HepG2 (cell line): ENCODE results near the gene NBEA. TPM values are rescaled to one million over a fixed set of nuclear protein-coding genes. Genes with fewer than 3 reads are reported as not detected.

Experiments used
- ATAC-seq: fragments of 200-7000 bp; cut with Tn5 transposase; 3 replicates; pipeline ENCODE4 v1.9.1; 2020; ENCODE audit warnings: mild to moderate bottlenecking, moderate library complexity
- BruUV-seq: library from RNA; stranded (reverse); fragments of 400-500 nt; replicated peaks from 2 replicates; lab custom pipeline; 2021; lab: Mats Ljungman, UMichigan
- CTCF ChIA-PET: fragments of 300-600 bp; formaldehyde crosslinking; extraction: SDS; loops from one replicate; lab custom pipeline; 2021; ENCODE audit warnings: low total read pairs, inconsistent platforms, low intra/inter-chr PET ratio; lab: Yijun Ruan, JAX
- POLR2A ChIA-PET: fragments of 350-600 bp; sonication (Branson Sonifier 250); formaldehyde crosslinking; loops from one replicate; lab custom pipeline; 2020; ENCODE audit warnings: antibody characterized with exemption, inconsistent platforms; lab: Yijun Ruan, JAX
- DNase-seq: peaks from one replicate; pipeline ENCODE4 v3.0.0-alpha.2; 2015; ENCODE audit warnings: low spot score
- FAIRE-seq: peaks from 3 replicates; lab custom pipeline; 2011; peaks lifted over from hg19 to GRCh38; lab: Jason Lieb, UNC
- H2AFZ ChIP-seq: one replicate; pipeline ENCODE4 v1.6.1; 2011; ENCODE audit warnings: low read length, inconsistent platforms
- H3K27ac ChIP-seq: fragments of 300-600 bp; 3 replicates; pipeline ENCODE4 v1.8.0; 2011; ENCODE audit warnings: mixed run types, mild to moderate bottlenecking, mixed read lengths, low read length, inconsistent platforms; ENCODE audit not compliant: insufficient read depth; ENCODE audit errors: extremely low read length
- H3K27me3 ChIP-seq, 2 experiments: fragments of 200-600 bp in 1 of 2; 2 replicates in 1 of 2; 3 replicates in 1 of 2; pipeline versions ENCODE4 v1.6.0 to v1.8.0; 2011; ENCODE audit warnings: low read length in 2 of 2, mild to moderate bottlenecking in 2 of 2, moderate library complexity in 2 of 2, inconsistent platforms in 1 of 2; ENCODE audit not compliant: insufficient read depth in 2 of 2, control insufficient read depth in 1 of 2
- H3K36me3 ChIP-seq, 2 experiments: fragments of 200-600 bp in 1 of 2; replicated peaks in 1 of 2; 2 replicates in 1 of 2; 3 replicates in 1 of 2; pipeline versions ENCODE4 v1.5.1 to v1.8.0; 2011; ENCODE audit warnings: low read length in 2 of 2, inconsistent platforms in 1 of 2; ENCODE audit not compliant: insufficient read depth in 2 of 2, control insufficient read depth in 1 of 2
- H3K4me1 ChIP-seq: 2 replicates; pipeline ENCODE4 v1.5.1; 2012; ENCODE audit warnings: low read length, inconsistent platforms; ENCODE audit not compliant: insufficient read depth
- H3K4me2 ChIP-seq: 2 replicates; pipeline ENCODE4 v1.6.0; 2011; ENCODE audit warnings: low read depth, low read length, inconsistent platforms
- H3K4me3 ChIP-seq, 3 experiments: fragments of 200-600 bp in 1 of 3; sonication (generic), shearing (Covaris generic) in 1 of 3; replicated peaks in 1 of 3; 2 replicates each; pipeline ENCODE4 v1.5.1; 2011 to 2016; ENCODE audit warnings: low read length in 3 of 3, inconsistent platforms in 2 of 3, low read depth in 2 of 3, mild to moderate bottlenecking in 2 of 3, control low read depth in 1 of 3, mixed read lengths in 1 of 3; ENCODE audit not compliant: insufficient read depth in 1 of 3
- H3K79me2 ChIP-seq: one replicate; pipeline ENCODE4 v1.6.1; 2011; ENCODE audit warnings: low read length, inconsistent platforms; ENCODE audit not compliant: insufficient read depth
- H3K9ac ChIP-seq: 2 replicates; pipeline ENCODE4 v1.6.0; 2011; ENCODE audit warnings: mild to moderate bottlenecking, low read depth, low read length, inconsistent platforms; ENCODE audit not compliant: insufficient read depth
- H3K9me3 ChIP-seq: 2 replicates; pipeline ENCODE4 v1.5.1; 2012; ENCODE audit warnings: mild to moderate bottlenecking, low read length
- H4K20me1 ChIP-seq: 2 replicates; pipeline ENCODE4 v1.6.0; 2011; ENCODE audit warnings: inconsistent platforms, mild to moderate bottlenecking, low read length, moderate library complexity; ENCODE audit not compliant: insufficient read depth
- ATRX ChIP-seq: sonication (generic); formaldehyde crosslinking; IDR thresholded peaks from 2 replicates; pipeline ENCODE4 v1.4.0; 2020; ENCODE audit warnings: missing genetic modification reagents, borderline replicate concordance
- BRCA1 ChIP-seq: sonication (generic); formaldehyde crosslinking; IDR thresholded peaks from 2 replicates; pipeline ENCODE4 v1.4.0; 2020; ENCODE audit warnings: missing genetic modification reagents
- LBX2 ChIP-seq: sonication (generic); formaldehyde crosslinking; IDR thresholded peaks from 2 replicates; pipeline ENCODE4 v1.5.0; 2020; ENCODE audit warnings: missing genetic modification reagents, mild to moderate bottlenecking, borderline replicate concordance
- ONECUT2 ChIP-seq: sonication (generic); formaldehyde crosslinking; IDR thresholded peaks from 2 replicates; pipeline ENCODE4 v1.4.0; 2020; ENCODE audit warnings: missing genetic modification reagents
- RFX1 ChIP-seq: fragments of 450-650 bp; IDR thresholded peaks from 2 replicates; pipeline ENCODE4 v1.6.1; 2017
- RNF2 ChIP-seq: fragments of 450-650 bp; conservative IDR thresholded peaks from 2 replicates; pipeline ENCODE4 v1.6.1; 2016; ENCODE audit warnings: low read depth
- ZBTB34 ChIP-seq: sonication (generic); formaldehyde crosslinking; IDR thresholded peaks from 2 replicates; pipeline ENCODE4 v1.8.0; 2022; ENCODE audit warnings: mild to moderate bottlenecking, missing genetic modification reagents
- ZNF124 ChIP-seq: sonication (generic); formaldehyde crosslinking; IDR thresholded peaks from 2 replicates; pipeline ENCODE4 v1.4.0; 2020; ENCODE audit warnings: missing genetic modification reagents
- ZNF329 ChIP-seq: sonication (generic); formaldehyde crosslinking; IDR thresholded peaks from 2 replicates; pipeline ENCODE4 v1.9.0; 2021; ENCODE audit warnings: low read depth, mild to moderate bottlenecking, missing genetic modification reagents
- WGBS: methylation state at CpG from one replicate; pipeline ENCODE4 v1.1.6; 2017; ENCODE audit warnings: low lambda C conversion rate; 5-methylcytosine and 5-hydroxymethylcytosine counted together
- in situ Hi-C: cut with HindIII; loops from 2 replicates; pipeline ENCODE4 v1.10.0; 2017; ENCODE audit warnings: low pct_unique_long_range_greater_than_20kb; ENCODE audit not compliant: extremely low pct_ligation_motif_present
- intact Hi-C: fragments of 100-400 bp; cut with micrococcal nuclease; formaldehyde crosslinking; loops from one replicate; pipeline ENCODE4 v1.10.0; 2022; ENCODE audit not compliant: unreplicated experiment
- polyA plus RNA-seq, 8 experiments: library from polyadenylated mRNA; depleted of rRNA in 3 of 8; stranded (reverse) in 7 of 8; unstranded in 1 of 8; fragments of >200 nt; fragmentation: Illumina TruSeq in 4 of 8; extraction: Trizol in 4 of 8; gene quantifications; 2 replicates each; pipeline versions ENCODE4 v1.2.1 to v1.2.3, GENCODE V29; 2011 to 2016; ENCODE audit warnings: low read depth in 4 of 8, missing spikeins in 1 of 8, mixed read lengths in 1 of 8; ENCODE audit not compliant: insufficient read depth in 1 of 8
- total RNA-seq, 5 experiments: library from RNA; depleted of rRNA; stranded (reverse); fragments of >200 nt; fragmentation: Illumina TruSeq; extraction: Trizol; gene quantifications; 2 replicates each; pipeline ENCODE4 v1.2.3, GENCODE V29; 2016; ENCODE audit warnings: low read depth in 1 of 5

NBEA gene
- total and polyA plus RNA-seq, 2 of the 13 experiments (the other 11 are each of a cell fraction or from before 2014, with no cell fraction given) = 2.7 to 2.8 TPM

- no TSS peak for BruUV-seq
- no peak for FAIRE-seq
- H3K4me2 ChIP-seq = no peak overlapping the region
- no peak overlapping the region for H3K9ac ChIP-seq
- in situ Hi-C loops = no loop called here
- WGBS = 24% methylated on average over 5 of the region's 5 CpGs
- ATAC-seq = no peak
- H3K4me1 ChIP-seq = no peaks in the 10 kb centered on the region
- H3K27ac ChIP-seq = no peak overlapping the region
- H3K27me3 ChIP-seq = peaks cover 0 to 2% of the 10 kb centered on the region in 2 experiments; a peak in 1 of 5 replicates
- H3K79me2 ChIP-seq = no peaks in the 10 kb centered on the region
- no peak overlapping the region for H2AFZ ChIP-seq
- CTCF ChIA-PET = no interaction called here
- H4K20me1 ChIP-seq = no peaks in the 10 kb centered on the region
- POLR2A ChIA-PET = no interaction called here
- H3K36me3 ChIP-seq = no peaks in the 10 kb centered on the region
- H3K9me3 ChIP-seq = no peaks in the 10 kb centered on the region
- intact Hi-C loops = no loop called here
- TF ChIP-seq RFX1 (no peak), ZNF124 (CRISPR knock-in tag) (no peak), ZNF329 (no peak), ZBTB34 (CRISPR knock-in tag) (no peak), ATRX (CRISPR knock-in tag) (no peak), ONECUT2 (CRISPR knock-in tag) (no peak), BRCA1 (CRISPR knock-in tag) (no peak), LBX2 (CRISPR knock-in tag) (no peak), RNF2 (no peak)
- H3K4me3 ChIP-seq = no peak overlapping the region
- DNase-seq = no peak
These were observed 6.2 kb upstream of the NBEA start for GRCh38 chr13:34935841-34936240.
